Body of pancreas (tissue), 4 donors: ENCODE data around the gene PIKFYVE.

ENCODE experiments used
- CTCF ChIP-seq, 7 experiments: fragments of 450-650 bp in 4 of 7; fragments of 200-600 bp in 3 of 7; sonication (generic) in 3 of 7; IDR thresholded peaks; one replicate each; pipeline ENCODE4 v1.5.1; 2016 to 2019; ENCODE audit warnings: antibody characterized with exemption in 7 of 7
- POLR2A ChIP-seq, 3 donors: fragments of 450-650 bp; IDR thresholded peaks; one replicate each; pipeline ENCODE4 v1.6.1; 2016; ENCODE audit warnings: antibody characterized with exemption in 3 of 3, mild to moderate bottlenecking in 2 of 3

GRCh38 chr2:208370881-208371633 is 105.0 kb downstream of the PIKFYVE start:
- TF ChIP-seq CTCF (IDR thresholded peaks at IDR 0.05) (no peak), POLR2A (IDR thresholded peaks at IDR 0.05) (no peak)
